IMR-90 (cell line): ENCODE data around the gene GLRB. TPM values are rescaled to one million over a fixed set of nuclear protein-coding genes. Genes with fewer than 3 reads are reported as not detected.

Experiments
- ATAC-seq: fragments of 200-7000 bp; cut with Tn5 transposase; 2 replicates; pipeline ENCODE4 v1.9.1; 2020; ENCODE audit warnings: low read depth, mild to moderate bottlenecking, moderate library complexity
- BruUV-seq: library from RNA; stranded (reverse); fragments of 400-500 nt; replicated peaks from 2 replicates; lab custom pipeline; 2021; lab: Mats Ljungman, UMichigan
- CTCF ChIA-PET: fragments of 300-600 bp; formaldehyde crosslinking; extraction: SDS; loops from one replicate; lab custom pipeline; 2021; ENCODE audit warnings: antibody characterized with exemption; lab: Yijun Ruan, JAX
- POLR2A ChIA-PET: fragments of 300-600 bp; sonication (Branson Sonifier 250); formaldehyde crosslinking; loops from one replicate; lab custom pipeline; 2022; ENCODE audit warnings: antibody characterized with exemption; ENCODE audit not compliant: unreplicated experiment; lab: Charles Lee
- DNase-seq: peaks from one replicate; pipeline ENCODE4 v3.0.0; 2013
- H2AFZ ChIP-seq: replicated peaks from 2 replicates; pipeline ENCODE3; 2013; ENCODE audit warnings: low read length, mild to moderate bottlenecking; ENCODE audit not compliant: poor library complexity
- H2AK5ac ChIP-seq: 2 replicates; pipeline ENCODE4 v1.6.1; 2013; ENCODE audit warnings: low read depth, low read length, inconsistent platforms
- H2AK9ac ChIP-seq: replicated peaks from 2 replicates; pipeline ENCODE3; 2013; ENCODE audit warnings: mild to moderate bottlenecking, low read depth, low read length, moderate library complexity; ENCODE audit not compliant: poor library complexity
- H2BK120ac ChIP-seq: 2 replicates; pipeline ENCODE4 v1.6.1; 2013; ENCODE audit warnings: low read depth, low read length, inconsistent platforms
- H2BK15ac ChIP-seq: 3 replicates; pipeline ENCODE4 v1.6.1; 2013; ENCODE audit warnings: low read depth, low read length, inconsistent platforms
- H2BK20ac ChIP-seq: 2 replicates; pipeline ENCODE4 v1.6.1; 2013; ENCODE audit warnings: low read depth, mild to moderate bottlenecking, inconsistent platforms, low read length, moderate library complexity
- H2BK5ac ChIP-seq: 2 replicates; pipeline ENCODE4 v1.6.1; 2013; ENCODE audit warnings: mild to moderate bottlenecking, low read depth, low read length, inconsistent platforms; ENCODE audit not compliant: poor library complexity, severe bottlenecking
- H3K14ac ChIP-seq: replicated peaks from 2 replicates; pipeline ENCODE4 v1.6.1; 2013; ENCODE audit warnings: low read depth, low read length, inconsistent platforms
- H3K18ac ChIP-seq: 2 replicates; pipeline ENCODE4 v1.6.1; 2013; ENCODE audit warnings: low read depth, low read length, control low read depth
- H3K23ac ChIP-seq: 2 replicates; pipeline ENCODE4 v1.6.1; 2013; ENCODE audit warnings: low read depth, low read length, inconsistent platforms
- H3K27ac ChIP-seq: 2 replicates; pipeline ENCODE4 v1.5.1; 2013; ENCODE audit warnings: mild to moderate bottlenecking, control low read depth, low read length; ENCODE audit not compliant: insufficient read depth
- H3K27me3 ChIP-seq: 2 replicates; pipeline ENCODE4 v1.6.1; 2013; ENCODE audit warnings: low read length; ENCODE audit not compliant: control insufficient read depth, insufficient read depth
- H3K36me3 ChIP-seq: 2 replicates; pipeline ENCODE4 v1.6.1; 2013; ENCODE audit warnings: low read length, mixed read lengths; ENCODE audit not compliant: control insufficient read depth, insufficient read depth
- H3K4ac ChIP-seq: 2 replicates; pipeline ENCODE4 v1.6.1; 2013; ENCODE audit warnings: low read depth, low read length, inconsistent platforms
- H3K4me1 ChIP-seq: 2 replicates; pipeline ENCODE4 v1.6.1; 2013; ENCODE audit warnings: low read length, mixed read lengths; ENCODE audit not compliant: control insufficient read depth, insufficient read depth
- H3K4me2 ChIP-seq: 2 replicates; pipeline ENCODE4 v1.6.1; 2013; ENCODE audit warnings: low read depth, mild to moderate bottlenecking, control low read depth, low read length, moderate library complexity
- H3K4me3 ChIP-seq: 2 replicates; pipeline ENCODE4 v1.5.1; 2013; ENCODE audit warnings: low read depth, mild to moderate bottlenecking, control low read depth, low read length, moderate library complexity; ENCODE audit not compliant: insufficient read depth
- H3K56ac ChIP-seq: 2 replicates; pipeline ENCODE4 v1.6.1; 2013; ENCODE audit warnings: low read length, inconsistent platforms; ENCODE audit not compliant: insufficient read depth; ENCODE audit errors: extremely low read depth
- H3K79me1 ChIP-seq, 2 experiments: 2 replicates each; pipeline ENCODE4 v1.6.1; 2013; ENCODE audit warnings: low read length in 2 of 2, inconsistent platforms in 1 of 2, low read depth in 1 of 2
- H3K9ac ChIP-seq: 2 replicates; pipeline ENCODE4 v1.6.1; 2013; ENCODE audit warnings: low read depth, low read length, control low read depth
- H3K9me1 ChIP-seq: 2 replicates; pipeline ENCODE4 v1.6.1; 2013; ENCODE audit warnings: low read length, inconsistent platforms; ENCODE audit not compliant: insufficient read depth
- H3K9me3 ChIP-seq: 2 replicates; pipeline ENCODE4 v1.6.1; 2013; ENCODE audit warnings: low read length; ENCODE audit not compliant: control insufficient read depth, insufficient read depth
- H4K20me1 ChIP-seq: 2 replicates; pipeline ENCODE4 v1.6.1; 2013; ENCODE audit warnings: low read length, inconsistent platforms; ENCODE audit not compliant: insufficient read depth
- H4K5ac ChIP-seq: 2 replicates; pipeline ENCODE4 v1.6.1; 2013; ENCODE audit warnings: mild to moderate bottlenecking, low read depth, low read length, control low read depth
- H4K8ac ChIP-seq, 2 experiments: 2 replicates each; pipeline ENCODE4 v1.6.1; 2013; ENCODE audit warnings: low read depth in 2 of 2, low read length in 2 of 2, control low read depth in 1 of 2, inconsistent platforms in 1 of 2
- H4K91ac ChIP-seq: 2 replicates; pipeline ENCODE4 v1.6.1; 2013; ENCODE audit warnings: low read depth, low read length, inconsistent platforms; ENCODE audit not compliant: insufficient read depth
- CTCF ChIP-seq: conservative IDR thresholded peaks from 2 replicates; pipeline ENCODE4 v1.5.1; 2012; ENCODE audit warnings: mild to moderate bottlenecking, low read depth, low read length, improper control_type of control experiment
- NFE2L2 ChIP-seq: fragments of 150-350 bp; IDR thresholded peaks from 2 replicates; pipeline ENCODE4 v1.6.1; 2016; ENCODE audit warnings: low read depth, mild to moderate bottlenecking, low read length
- SMC3 ChIP-seq: fragments of 150-350 bp; IDR thresholded peaks from 2 replicates; pipeline ENCODE4 v1.6.1; 2016; ENCODE audit warnings: low read depth, mild to moderate bottlenecking, antibody characterized with exemption, low read length, moderate library complexity
- USF2 ChIP-seq: fragments of 150-350 bp; IDR thresholded peaks from 2 replicates; pipeline ENCODE4 v1.6.1; 2017; ENCODE audit warnings: mild to moderate bottlenecking, antibody characterized with exemption, low read length, low read depth
- WGBS, 2 experiments: methylation state at CpG; one replicate each; pipeline versions ENCODE4 v1.1.5 to v1.1.7; 2013; ENCODE audit warnings: missing lambda C conversion rate in 2 of 2; ENCODE audit not compliant: insufficient read length in 1 of 2; ENCODE audit errors: extremely low coverage in 2 of 2; 5-methylcytosine and 5-hydroxymethylcytosine counted together
- dilution Hi-C: fragments of 300-500 bp; cut with HindIII; formaldehyde crosslinking; loops from one replicate; pipeline ENCODE4 v1.14.3; 2018; ENCODE audit warnings: low sequenced_read_pairs; ENCODE audit not compliant: unreplicated experiment
- in situ Hi-C: fragments of 300-500 bp; cut with MboI; formaldehyde crosslinking; loops from 3 replicates; pipeline ENCODE4 v1.14.3; 2019; ENCODE audit warnings: low sequenced_read_pairs, inconsistent platforms, mixed read lengths
- intact Hi-C: fragments of 100-400 bp; cut with micrococcal nuclease; formaldehyde crosslinking; loops from 2 replicates; pipeline ENCODE4 v1.10.0; 2022
- polyA plus RNA-seq, 3 experiments: library from polyadenylated mRNA; depleted of rRNA; stranded (reverse); fragments of >200 nt; gene quantifications; 2 replicates each; pipeline ENCODE4 v1.2.3, GENCODE V29; 2012; ENCODE audit warnings: low replicate concordance in 1 of 3
- total RNA-seq: library from RNA; depleted of rRNA; stranded (reverse); fragments of >200 nt; gene quantifications from 2 replicates; pipeline ENCODE4 v1.2.3, GENCODE V29; 2012

GLRB gene
- total and polyA plus RNA-seq, 2 of the 4 experiments (the other 2 are of a cell fraction): 3.0 to 3.2 TPM

- H3K4ac ChIP-seq: no peak overlapping the region
- H3K4me1 ChIP-seq: peaks cover 3% of the 10 kb centered on the region; the same call in 1 of the 2 replicates
- no peak overlapping the region for H2AK9ac ChIP-seq
- intact Hi-C loops: loop anchor here (1.0 to 5.0 kb wide), 3 partner anchors 245 to 761 kb away; partner anchors contain the start of gene PDGFC
- no peak overlapping the region for H3K14ac ChIP-seq
- no peaks in the 10 kb centered on the region for H4K20me1 ChIP-seq
- no peak overlapping the region for H2BK15ac ChIP-seq
- H2AFZ ChIP-seq: no peak overlapping the region
- no peak overlapping the region for H4K91ac ChIP-seq
- H3K27me3 ChIP-seq: peaks cover 30% of the 10 kb centered on the region
- no peaks in the 10 kb centered on the region for H3K36me3 ChIP-seq
- H4K5ac ChIP-seq: no peak overlapping the region
- BruUV-seq: no TSS peak
- H3K23ac ChIP-seq: no peak overlapping the region
- H2BK20ac ChIP-seq: no peak overlapping the region
- no peak overlapping the region for H3K9ac ChIP-seq
- H3K4me2 ChIP-seq: no peak overlapping the region
- H3K4me3 ChIP-seq: no peak overlapping the region
- no peaks in the 10 kb centered on the region; the same call in 1 of the 2 replicates for H3K9me1 ChIP-seq
- no peak overlapping the region for H2BK5ac ChIP-seq
- ChIA-PET POLR2A (no interaction called here), CTCF (no interaction called here)
- no peak overlapping the region for H3K56ac ChIP-seq
- dilution Hi-C loops: no loop called here
- no peak overlapping the region for H3K18ac ChIP-seq
- in situ Hi-C loops: loop anchor here (25.0 kb wide), 1 partner anchor 970 kb away; no protein-coding TSS in a partner anchor
- peak; percentile 13 for DNase-seq
- no peak overlapping the region for H3K27ac ChIP-seq
- H2BK120ac ChIP-seq: no peak overlapping the region
- no CpG with 5 or more reads among the region's 3 CpGs for WGBS, 2 experiments
- ATAC-seq: no peak
- TF ChIP-seq SMC3 (peak; percentile 35; the same call in 1 of the 2 replicates), USF2 (no peak), CTCF (peak; percentile 39), NFE2L2 (no peak)
- H2AK5ac ChIP-seq: no peak overlapping the region
- no peaks in the 10 kb centered on the region for H3K79me1 ChIP-seq
- no peaks in the 10 kb centered on the region; the same call in 1 of the 2 replicates for H3K9me3 ChIP-seq
- H4K8ac ChIP-seq: no peak overlapping the region
Measured at GRCh38 chr4:157217708-157218107, 141.8 kb downstream of the GLRB start.
